GM20000 (cell line): ENCODE results near the gene CFI.

ENCODE experiments used
- DNase-seq: peaks from one replicate; pipeline ENCODE4 v3.0.0; 2012; ENCODE audit warnings: low spot score
- CTCF ChIP-seq: IDR thresholded peaks from 2 replicates; pipeline ENCODE4 v1.5.1; 2012; ENCODE audit warnings: mild to moderate bottlenecking, control low read depth; ENCODE audit errors: extremely low read depth, missing control alignments

CFI gene

GRCh38 chr4:109746728-109747127 lies 55.1 kb downstream of the CFI start:
- no peak for TF ChIP-seq CTCF
- DNase-seq: no peak

GRCh38 chr4:109745830-109746229 lies 56.0 kb downstream of the CFI start:
- TF ChIP-seq CTCF: no peak
- DNase-seq: no peak

- TF ChIP-seq CTCF: no peak
- DNase-seq: no peak
These were observed 62.3 kb downstream of the CFI start for GRCh38 chr4:109739547-109739946.

GRCh38 chr4:109738104-109738872 lies 63.5 kb downstream of the CFI start:
- TF ChIP-seq CTCF: no peak
- no peak for DNase-seq

- DNase-seq: no peak
- no peak for TF ChIP-seq CTCF
These were observed 66.0 kb downstream of the CFI start for GRCh38 chr4:109735566-109736365.

GRCh38 chr4:109733728-109734127 lies 68.1 kb downstream of the CFI start:
- no peak for DNase-seq
- no peak for TF ChIP-seq CTCF
